GM19324 (cell line): ENCODE results near the gene PTPRK.

Source experiments
- ATAC-seq: cut with Tn5 transposase; IDR thresholded peaks from one replicate; pipeline ENCODE4 v1.9.1; 2021; ENCODE audit warnings: mild to moderate bottlenecking, moderate library complexity; ENCODE audit not compliant: unreplicated experiment, low FRiP score

Gene PTPRK

DNA sequence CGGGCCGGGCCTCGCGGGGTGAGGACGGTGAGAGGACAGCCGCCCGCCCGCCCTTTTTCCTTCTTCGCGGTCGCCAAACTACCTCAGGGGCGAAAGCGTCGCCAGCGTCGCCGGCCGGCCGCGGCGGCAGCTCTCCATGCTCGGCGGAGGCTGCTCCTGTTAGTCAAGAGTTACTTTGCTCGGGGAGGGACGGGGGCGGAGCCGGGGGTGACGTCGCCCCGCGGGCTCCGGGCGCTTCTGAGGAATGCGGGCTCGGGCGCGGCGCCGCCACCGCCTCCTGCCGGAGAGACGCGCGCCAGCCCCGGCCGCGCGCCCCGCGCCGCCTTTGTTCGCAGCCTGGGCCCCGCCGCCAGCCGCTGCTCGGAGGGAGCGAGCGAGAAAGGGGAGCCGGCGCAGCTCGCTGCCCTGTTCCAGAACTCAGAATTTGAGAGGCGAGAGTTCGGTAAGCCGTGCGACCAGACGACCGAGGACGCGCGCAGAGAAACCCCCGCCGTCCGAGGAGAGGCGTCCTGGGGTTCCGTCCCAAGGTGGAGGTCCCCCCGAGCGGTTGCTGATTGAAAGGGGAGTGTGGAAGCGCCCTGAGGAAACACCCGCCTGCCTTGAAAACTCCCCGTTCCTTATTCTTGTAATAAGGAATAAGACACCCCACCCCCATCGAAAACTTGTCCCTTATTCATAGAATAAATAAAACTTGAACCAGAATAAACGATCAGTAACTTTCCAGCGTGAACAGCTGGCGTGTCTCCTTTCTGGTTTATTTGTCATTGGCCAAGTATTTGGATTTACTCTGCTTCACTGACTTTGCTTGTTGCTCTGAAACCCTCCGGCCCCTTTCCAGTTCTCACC lies at the start of gene PTPRK:
Gene PTPRK, minus strand, starts transcription at position 164 of the 846 bp plus-strand sequence. CDS start 241 bp downstream, outside the sequence.
- peak; percentile 85 for ATAC-seq

DNA sequence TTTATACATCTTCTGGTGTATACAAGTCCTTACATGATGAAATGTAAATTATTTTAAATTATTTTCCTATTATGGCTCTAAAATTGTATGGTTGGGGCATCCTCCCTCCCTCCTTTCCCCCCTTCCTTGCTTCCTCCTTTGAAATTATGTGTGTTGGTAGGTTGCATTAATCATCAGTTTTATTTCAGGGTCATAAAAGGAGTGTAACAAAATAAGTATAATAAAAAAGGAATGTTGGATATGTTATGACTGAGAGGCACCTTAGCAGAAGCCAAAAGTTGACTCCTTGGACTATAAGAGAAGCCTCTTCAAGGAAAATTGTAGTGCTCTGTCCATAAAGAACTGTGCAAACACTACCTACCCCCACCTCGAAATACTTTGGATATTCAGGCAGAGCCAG lies 46.6 kb upstream of the PTPRK start:
- no peak for ATAC-seq

DNA sequence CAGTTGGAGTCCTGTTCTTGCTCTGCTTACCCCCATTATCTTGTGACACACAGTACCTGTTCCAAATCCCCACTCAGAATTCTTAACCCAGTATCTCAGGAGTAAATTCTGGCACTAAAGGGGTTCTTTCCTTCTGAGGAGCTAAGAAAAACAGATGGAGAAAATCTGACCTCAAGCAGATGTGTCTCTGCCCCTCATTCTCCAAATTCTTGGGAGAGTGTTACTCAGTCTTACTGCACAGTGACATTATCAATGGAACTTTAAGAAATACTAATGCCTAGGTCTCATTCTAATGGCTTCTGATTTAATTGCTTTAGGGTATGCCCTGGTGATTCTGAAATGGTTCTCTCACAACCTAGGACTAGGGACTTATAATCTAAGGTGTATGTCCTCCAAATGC lies 40.6 kb upstream of the PTPRK start:
- no peak for ATAC-seq

DNA sequence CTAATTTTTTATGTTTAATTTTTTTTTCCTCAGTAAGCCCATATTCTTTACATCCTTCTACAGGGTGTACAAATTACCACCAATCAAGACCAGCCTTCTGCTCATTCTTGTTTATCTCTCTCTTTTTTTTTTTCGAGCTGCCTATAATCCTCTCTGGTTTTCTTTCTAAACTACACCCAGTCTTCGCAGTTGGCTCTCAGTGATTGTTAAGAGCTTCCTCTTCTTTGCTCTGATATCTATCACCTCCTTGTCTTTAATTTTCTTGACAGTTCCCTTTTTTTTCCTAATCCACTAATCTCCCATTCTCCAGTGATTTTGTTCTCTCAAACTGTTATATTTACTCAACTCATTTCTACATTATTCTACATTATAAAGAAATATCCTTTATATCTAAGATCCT lies 38.5 kb upstream of the PTPRK start:
- no peak for ATAC-seq

DNA sequence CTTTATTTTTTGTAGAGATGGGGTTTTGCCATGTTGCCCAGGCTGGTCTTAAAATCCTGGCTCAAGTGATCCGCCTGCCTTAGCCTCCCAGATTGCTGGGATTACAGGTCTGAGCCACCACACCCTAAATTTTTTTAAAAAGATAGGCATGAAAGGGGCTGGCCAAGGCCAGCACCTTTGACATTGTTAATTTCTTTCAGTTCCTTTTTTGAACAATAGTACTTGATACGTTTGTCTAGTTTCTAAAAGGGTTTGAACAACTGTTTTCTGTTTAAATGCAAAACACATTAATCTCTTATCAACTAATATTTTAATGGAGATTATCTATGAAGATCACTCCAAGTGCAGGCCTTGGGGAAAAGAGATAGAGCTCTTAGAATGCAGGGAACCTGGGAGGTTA lies 37.6 kb upstream of the PTPRK start:
- peak; percentile 72 for ATAC-seq

DNA sequence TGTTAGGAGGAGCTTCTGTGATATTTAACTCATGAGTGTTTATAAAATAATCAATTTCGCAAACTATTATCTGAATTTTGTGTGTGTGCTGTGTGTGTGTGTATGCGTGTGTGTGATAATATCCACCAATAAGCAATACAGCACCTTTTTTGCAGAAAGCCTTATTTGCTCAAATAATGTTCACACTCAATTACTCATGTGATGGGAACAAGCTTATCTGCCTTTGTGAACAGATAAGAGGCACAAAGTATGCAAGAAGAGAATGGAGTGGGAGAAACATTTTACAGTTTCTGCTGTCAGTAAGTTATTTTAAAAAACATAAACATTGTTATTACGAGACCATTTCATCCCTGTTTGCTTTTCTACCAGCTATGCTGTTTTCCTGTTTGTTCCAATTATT lies 36.7 kb upstream of the PTPRK start:
- no peak for ATAC-seq

DNA sequence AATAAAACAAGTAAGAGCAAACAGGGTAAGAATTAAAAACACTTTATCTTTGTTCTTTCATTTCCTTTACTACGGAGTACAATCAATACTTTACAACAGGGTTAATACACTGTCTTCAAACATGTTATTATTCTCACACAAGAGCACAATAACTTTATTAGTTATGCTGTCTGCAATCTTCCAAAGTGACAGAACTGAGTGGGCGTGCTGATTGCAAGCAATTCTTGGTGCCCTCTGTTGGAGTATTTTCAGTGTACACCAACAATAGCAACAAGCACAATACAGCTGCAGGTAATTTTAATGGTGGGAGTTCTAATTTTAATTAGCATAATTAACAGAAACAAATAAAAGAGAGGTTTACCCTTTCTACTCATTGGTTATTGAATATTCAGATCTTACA lies 33.9 kb upstream of the PTPRK start:
- no peak for ATAC-seq

DNA sequence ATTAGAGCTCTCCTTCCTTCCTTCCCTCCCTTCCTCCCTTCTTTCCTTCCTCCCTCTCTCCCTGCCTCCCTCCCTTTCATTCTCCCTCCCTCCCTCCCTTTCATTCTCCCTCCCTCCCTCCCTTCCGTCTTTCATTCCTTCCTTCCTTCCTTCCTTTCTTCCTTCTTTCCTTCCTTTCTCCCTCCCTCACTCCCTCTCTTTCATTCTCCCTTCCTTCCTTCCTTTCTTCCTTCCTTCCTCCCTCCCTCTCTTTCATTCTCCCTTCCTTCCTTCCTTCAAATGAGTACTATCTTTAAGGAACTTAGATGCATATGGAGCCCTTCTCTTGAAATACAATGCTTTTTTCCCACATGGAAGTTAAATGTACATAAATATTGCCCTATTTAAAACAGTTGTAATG lies 20.9 kb upstream of the PTPRK start:
- ATAC-seq, result no peak

DNA sequence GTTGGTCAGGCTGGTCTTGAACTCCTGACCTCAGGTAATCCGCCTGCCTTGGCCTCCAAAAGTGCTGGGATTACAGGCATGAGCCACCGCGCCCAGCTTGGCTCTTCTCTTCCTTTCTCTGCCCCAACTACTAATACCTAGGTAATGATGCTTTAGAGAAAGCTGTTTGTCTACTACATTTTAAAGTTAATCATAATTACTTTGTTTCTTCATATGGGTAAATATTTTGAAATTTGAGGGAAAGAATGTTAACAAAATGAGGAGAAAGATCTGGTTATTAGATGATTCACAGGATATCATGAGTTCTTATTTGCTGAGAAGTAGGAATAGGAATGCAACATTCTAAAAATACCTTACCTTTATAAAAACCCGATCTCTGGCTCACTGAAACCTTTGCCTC lies 18.4 kb upstream of the PTPRK start:
- no peak for ATAC-seq

DNA sequence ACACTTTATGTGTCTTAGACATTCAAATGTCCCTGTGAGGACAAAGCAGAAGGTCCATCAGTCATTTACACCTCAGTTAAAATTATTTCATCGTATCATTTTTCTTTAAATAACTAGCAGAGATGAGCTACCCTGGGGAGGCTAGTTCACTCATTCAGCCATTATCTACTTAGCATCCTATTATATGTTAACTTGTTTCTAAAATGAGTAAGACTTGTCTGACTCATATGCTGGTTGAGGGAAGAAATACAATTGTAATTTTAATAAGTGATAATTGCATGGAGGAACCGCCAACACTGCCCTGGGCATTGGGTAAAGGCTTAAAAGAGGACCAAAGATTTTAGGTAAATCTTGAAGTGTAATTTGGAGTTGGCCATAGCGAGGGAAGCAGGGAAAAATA lies 12.4 kb upstream of the PTPRK start:
- no peak for ATAC-seq

DNA sequence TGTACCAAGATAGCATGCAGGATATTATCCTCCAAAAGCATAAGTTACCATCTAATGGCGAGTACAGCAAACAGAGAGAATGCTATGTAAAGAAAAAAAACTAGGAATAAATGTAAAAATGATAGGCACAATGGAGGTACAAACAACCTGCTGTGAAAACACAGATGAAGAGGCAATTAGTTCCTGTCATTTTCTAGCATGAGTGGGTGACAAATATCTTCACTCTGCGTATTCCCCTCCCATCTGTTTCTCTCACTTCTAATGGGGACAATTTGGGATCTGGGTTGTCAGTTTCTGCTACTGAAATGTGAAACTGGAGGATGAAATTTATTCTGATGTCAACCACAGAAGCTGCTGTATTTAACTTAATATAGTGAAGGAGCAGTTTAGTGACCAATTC lies 11.7 kb upstream of the PTPRK start:
- ATAC-seq, result no peak

DNA sequence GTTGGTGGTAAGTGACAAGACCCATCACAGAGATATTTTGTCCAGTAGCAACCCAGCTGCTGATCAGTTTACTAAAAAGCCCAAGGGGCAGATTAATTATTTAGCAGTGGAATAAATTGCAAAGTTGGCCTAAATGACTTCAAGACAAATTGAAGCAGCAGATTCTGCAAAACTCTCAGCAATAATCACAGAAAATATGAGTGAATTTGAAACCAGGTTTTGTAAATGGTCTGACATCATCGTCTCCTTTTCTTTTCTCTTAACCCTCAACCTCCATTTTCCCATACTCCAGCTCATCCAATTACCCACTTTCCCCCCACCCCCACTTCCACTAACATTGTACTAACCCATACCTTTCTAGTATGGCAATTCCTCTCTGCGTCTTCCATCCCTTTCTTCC lies 11.3 kb upstream of the PTPRK start:
- no peak for ATAC-seq

DNA sequence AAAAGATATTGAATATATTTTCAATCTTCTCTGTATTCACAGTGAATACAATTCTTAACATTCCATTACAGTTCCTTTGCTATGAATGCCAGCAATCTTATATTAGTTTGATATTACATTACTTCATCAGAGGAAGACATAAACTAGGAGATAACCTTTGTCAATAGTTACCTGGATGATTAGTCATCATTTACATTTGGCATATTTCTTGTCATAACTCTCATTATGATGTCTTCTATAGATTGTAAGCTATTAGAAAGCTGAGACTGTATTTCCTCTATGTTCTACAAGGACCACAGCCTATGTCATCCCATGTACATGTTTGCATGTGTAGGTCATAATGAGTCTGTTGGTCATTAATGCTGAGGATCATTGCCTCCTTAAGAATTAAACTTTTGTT lies 7.8 kb upstream of the PTPRK start:
- no peak for ATAC-seq

DNA sequence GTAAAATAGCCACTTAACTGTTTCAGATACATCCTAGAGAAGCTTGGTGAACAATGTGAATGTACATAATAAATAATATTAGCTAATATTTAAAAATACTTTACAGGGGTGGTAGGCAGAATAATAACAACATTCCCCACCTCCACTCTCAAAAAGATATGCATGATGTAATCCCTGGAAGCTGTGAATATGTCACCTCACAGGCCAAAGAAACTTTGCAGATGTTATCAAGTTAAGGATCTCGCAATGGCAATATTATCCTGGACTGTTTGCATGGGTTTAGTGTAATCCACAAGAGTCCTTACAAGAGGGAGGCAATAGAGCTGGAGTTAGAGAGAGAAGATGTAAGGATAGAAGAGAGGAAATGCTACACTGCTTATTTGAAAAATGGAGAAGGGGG lies 7.0 kb upstream of the PTPRK start:
- no peak for ATAC-seq

DNA sequence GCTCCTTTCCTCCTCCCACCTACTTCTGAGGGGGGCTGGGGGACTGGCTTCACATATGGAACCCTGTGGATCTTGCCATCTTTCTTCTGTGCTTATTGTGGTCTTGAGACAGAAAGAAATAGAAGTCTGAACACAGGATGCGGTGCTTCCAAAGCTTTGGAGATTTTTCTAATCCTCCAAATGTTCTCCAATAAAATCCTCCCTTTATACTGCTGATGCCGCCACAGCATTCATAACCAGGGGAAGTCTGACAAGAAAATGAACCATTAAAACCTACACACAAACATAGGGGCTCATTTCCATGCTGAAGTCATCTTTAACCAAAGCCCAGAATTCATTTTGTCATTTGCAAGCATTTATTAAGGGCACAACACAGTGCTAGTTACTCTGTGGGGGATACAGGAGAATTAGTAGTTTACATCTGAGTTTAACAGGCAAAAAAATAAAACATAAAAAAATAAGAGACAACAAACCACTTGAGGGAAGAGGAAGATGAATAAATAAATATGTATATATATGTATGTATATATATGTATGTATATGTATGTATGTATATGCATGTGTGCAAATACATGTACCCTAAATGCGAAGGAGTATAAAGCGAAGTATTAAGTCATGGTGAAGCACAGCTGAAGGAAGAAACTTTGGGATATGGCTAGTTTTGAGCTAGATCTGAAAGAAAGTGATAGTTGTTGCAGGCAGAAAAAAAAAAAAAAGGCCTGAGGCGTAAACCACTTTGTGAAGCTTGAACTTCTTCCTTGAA lies 5.9 kb upstream of the PTPRK start:
- no peak for ATAC-seq

DNA sequence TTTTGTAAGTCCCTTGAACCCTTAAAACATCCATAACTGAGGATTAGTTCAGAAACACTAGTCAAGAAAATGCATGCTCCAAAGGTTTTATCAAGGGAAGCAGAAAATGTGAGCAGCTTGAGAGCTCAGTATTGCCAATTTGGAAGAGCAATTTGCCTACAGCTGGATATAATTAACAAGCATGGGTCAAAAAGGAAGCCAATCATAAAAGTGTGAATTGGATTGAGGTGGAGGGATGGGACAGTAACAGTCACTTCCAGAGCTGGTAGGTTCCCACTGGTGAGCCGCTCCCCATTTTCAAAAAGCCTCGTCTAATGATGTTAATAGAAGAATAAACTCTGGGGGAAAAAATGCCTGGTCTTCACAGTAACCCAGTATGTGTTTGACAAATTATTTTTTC lies 5.0 kb upstream of the PTPRK start:
- no peak for ATAC-seq

DNA sequence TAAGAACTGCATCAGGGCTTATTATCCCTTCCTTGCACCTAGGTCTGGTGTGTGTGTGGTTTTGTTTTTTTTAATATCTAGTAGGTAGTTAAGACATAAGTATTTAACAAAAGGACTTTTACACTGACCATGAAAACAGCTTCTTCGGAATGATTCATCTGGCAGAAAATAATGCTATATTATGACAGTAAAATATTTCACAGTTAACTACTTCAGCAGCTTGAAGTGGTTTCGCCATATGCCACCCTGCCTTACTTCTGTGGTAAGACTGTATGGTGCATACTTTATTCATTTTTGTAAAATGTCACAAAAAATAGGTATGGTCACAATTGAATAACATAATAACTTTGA lies 858 bp upstream of the PTPRK start:
- no peak for ATAC-seq

DNA sequence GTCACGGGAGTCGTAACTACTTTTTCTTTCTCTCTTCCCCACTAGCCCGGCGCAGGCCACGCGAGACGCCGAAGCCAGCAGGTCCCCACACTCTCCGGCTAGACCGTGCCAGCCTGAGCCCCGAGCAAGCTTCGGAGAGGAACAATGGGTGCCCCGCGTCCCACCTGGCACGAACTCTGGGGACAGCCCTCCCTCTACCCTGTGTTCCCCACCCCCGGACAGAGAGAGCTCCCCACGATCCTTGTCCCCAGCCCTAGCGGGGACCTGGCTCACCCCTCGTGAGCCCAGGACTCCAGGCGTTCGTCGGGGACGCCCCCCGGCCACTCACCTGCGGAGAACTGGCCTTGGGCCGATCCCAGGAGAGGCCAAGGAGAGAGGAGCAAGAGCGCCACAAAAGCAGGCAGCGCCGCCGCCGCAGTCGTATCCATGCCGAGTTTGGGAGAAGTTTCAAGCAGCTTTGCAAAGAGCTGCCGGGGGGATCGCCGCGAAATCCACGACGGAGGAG lies 416 bp downstream of the PTPRK start:
- ATAC-seq, result peak; percentile 30

DNA sequence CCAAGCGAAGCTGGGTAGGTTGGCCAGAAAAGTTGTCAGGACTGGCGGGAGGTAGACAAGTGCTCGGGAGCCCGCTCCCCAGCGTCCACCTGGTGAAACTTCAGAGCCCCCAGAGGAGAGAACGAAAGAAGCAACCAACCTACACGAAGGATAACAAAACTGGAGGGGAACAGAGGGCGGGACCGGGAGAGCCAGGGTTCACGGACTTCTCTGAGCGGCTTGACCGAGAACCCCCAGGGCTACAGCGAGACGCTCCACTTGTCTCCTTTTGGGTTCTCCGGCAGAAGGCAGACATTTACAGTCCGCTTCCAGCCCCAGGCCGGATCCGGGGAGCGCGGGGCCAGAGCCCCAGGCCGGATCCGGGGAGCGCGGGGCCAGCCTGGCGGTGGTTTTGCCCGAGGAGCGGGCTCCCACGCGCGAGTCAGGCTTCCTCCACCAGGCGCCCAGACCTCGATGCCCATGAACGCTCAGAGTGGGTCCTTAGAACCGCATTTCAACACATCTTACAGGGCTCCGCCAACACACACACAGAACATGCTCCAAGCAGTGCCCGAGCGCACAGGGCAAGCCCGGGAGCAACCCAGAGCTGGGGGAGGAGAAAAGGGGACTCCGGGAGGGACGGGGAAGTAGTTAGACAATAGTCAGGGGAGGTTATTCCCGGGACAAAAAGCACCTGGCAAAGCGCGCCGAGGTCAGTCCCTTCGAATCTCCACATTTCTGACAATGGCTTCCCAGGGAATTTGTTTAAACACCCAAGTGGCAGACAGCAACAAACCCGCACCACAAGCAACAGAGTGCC lies 1.1 kb downstream of the PTPRK start:
- ATAC-seq, result peak; percentile 20

DNA sequence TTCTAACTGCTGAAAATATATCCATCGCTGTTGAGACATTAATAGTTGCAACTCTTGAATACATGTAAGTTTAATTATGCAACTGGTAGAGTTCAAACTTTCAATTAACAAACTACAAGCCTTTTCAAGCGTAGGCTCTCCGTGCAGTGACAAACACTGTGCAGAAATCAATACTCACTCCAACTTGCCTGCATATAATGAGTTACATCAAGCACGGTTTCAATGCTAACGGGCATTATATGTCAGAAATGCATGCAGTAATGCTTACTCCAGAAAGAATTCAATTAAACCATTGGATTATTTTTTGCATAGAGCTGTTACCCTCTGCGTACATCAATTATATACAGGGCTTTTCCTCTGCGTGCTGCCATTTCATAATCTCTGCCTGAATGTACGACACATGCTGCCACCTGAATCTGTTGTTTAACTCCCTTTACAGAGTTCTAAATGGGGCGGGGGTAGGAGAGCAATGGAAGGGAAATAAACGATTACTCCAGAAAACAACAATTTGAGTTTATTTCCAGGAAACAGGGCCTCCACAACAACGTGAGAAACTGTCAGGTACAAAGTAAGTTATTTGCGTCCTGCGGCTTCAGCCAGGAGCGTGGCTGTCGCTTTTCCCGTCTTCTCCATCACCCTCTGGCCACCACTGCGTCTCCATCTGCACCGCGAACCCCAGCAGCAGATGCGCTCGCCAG lies 1.8 kb downstream of the PTPRK start:
- ATAC-seq, result no peak
